IMR-90 (cell line): Measurements from ENCODE around the gene FRMD4B.

ENCODE experiments used
- POLR2A ChIP-seq: IDR thresholded peaks from 2 replicates; pipeline ENCODE4 v1.6.1; 2012; ENCODE audit warnings: mild to moderate bottlenecking, low read depth, low read length
- TF ChIP-seq, protein P1 (sequence below): conservative IDR thresholded peaks from 2 replicates; pipeline ENCODE4 v1.5.1; 2012; ENCODE audit warnings: mild to moderate bottlenecking, low read depth, low read length, improper control_type of control experiment

DNA sequence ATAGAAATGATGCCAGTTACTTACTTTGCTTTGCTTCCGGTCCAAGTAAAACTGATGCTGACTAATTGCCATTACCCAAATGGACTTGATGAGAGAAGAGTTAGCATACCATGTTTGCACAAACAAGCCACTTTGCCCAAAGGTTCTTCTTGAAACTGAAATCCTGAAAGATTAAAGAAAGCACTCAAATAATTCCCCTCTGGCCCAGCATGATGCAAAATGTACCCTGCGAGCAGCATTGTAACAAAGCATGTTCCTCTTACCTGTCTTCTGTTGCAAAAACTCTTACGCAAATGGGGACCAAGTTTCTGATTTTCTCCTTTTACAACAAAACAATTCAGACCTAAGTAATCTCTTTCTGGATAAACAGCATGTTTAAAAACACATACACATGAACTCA is 189.0 kb downstream of the FRMD4B start:
- TF ChIP-seq POLR2A, result no peak
- TF ChIP-seq, protein P1, sequence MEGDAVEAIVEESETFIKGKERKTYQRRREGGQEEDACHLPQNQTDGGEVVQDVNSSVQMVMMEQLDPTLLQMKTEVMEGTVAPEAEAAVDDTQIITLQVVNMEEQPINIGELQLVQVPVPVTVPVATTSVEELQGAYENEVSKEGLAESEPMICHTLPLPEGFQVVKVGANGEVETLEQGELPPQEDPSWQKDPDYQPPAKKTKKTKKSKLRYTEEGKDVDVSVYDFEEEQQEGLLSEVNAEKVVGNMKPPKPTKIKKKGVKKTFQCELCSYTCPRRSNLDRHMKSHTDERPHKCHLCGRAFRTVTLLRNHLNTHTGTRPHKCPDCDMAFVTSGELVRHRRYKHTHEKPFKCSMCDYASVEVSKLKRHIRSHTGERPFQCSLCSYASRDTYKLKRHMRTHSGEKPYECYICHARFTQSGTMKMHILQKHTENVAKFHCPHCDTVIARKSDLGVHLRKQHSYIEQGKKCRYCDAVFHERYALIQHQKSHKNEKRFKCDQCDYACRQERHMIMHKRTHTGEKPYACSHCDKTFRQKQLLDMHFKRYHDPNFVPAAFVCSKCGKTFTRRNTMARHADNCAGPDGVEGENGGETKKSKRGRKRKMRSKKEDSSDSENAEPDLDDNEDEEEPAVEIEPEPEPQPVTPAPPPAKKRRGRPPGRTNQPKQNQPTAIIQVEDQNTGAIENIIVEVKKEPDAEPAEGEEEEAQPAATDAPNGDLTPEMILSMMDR, result no peak
